OCI-LY7 (cell line): ENCODE data around the gene ITSN2.

Source experiments
- CTCF ChIP-seq: fragments of 200-600 bp; sonication (generic); conservative IDR thresholded peaks from 2 replicates; pipeline ENCODE4 v1.5.1; 2014; ENCODE audit warnings: mild to moderate bottlenecking, antibody characterized with exemption, low read length, moderate library complexity, mixed read lengths
- EZH2phosphoT487 ChIP-seq: fragments of 200-600 bp; sonication (generic); IDR thresholded peaks from 2 replicates; pipeline ENCODE4 v1.6.1; 2018; ENCODE audit warnings: low read depth, borderline replicate concordance, mild to moderate bottlenecking, mixed run types, antibody characterized with exemption, low read length, moderate library complexity, mixed read lengths

GRCh38 chr2:24258718-24259117, 101.6 kb downstream of the ITSN2 start:
- TF ChIP-seq CTCF: no peak
- TF ChIP-seq EZH2phosphoT487: no peak
